ENCODE results near the gene SLC5A2. TPM values are rescaled to one million over a fixed set of nuclear protein-coding genes. Genes with fewer than 3 reads are reported as not detected.

The SLC5A2 gene
- total RNA-seq, 1 experiment from 2014 or later, result not detected

- peak; percentile 99 for DNase-seq (ENCODE audit: low read depth)
Observed at GRCh38 chr16:31459687-31460581, 23.0 kb upstream of the SLC5A2 start.

- DNase-seq (ENCODE audit: low read depth), result peak; percentile 52
Observed at GRCh38 chr16:31460582-31461002, 22.3 kb upstream of the SLC5A2 start.

- no peak for DNase-seq (ENCODE audit: low read depth)
Observed at GRCh38 chr16:31461201-31461920, 21.6 kb upstream of the SLC5A2 start.

GRCh38 chr16:31461921-31462804, 20.8 kb upstream of the SLC5A2 start:
- DNase-seq (ENCODE audit: low read depth), result no peak

- no peak for DNase-seq (ENCODE audit: low read depth)
Observed at GRCh38 chr16:31464348-31464769, 18.6 kb upstream of the SLC5A2 start.

DNA sequence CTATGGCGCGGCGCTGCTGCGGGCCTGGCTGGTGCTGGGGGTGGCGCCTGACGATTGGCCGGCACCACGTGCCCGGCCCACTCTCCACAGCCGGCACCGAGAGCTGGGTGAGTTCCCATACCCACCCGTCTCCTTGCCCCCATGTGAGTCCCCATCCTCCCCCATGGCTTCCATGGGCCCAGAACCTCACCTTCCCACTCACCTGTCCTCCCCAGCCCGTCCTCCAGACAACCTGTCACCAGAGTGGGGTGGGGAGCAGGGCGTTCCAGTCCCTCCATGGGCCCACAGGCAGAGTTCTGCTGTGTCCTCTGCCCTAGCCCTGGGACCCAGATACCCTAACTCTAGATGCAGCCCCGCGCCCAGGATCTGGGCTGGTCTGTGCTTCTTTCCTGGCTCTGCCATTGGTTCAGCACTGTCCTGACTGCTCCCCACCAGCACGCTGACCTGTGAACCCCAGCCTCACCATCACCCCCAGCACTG, 18.1 kb upstream of the SLC5A2 start:
- DNase-seq (ENCODE audit: low read depth), result no peak

GRCh38 chr16:31465788-31466370, 17.0 kb upstream of the SLC5A2 start:
- no peak for DNase-seq (ENCODE audit: low read depth)

GRCh38 chr16:31466381-31466841, 16.5 kb upstream of the SLC5A2 start:
- no peak for DNase-seq (ENCODE audit: low read depth)

DNA sequence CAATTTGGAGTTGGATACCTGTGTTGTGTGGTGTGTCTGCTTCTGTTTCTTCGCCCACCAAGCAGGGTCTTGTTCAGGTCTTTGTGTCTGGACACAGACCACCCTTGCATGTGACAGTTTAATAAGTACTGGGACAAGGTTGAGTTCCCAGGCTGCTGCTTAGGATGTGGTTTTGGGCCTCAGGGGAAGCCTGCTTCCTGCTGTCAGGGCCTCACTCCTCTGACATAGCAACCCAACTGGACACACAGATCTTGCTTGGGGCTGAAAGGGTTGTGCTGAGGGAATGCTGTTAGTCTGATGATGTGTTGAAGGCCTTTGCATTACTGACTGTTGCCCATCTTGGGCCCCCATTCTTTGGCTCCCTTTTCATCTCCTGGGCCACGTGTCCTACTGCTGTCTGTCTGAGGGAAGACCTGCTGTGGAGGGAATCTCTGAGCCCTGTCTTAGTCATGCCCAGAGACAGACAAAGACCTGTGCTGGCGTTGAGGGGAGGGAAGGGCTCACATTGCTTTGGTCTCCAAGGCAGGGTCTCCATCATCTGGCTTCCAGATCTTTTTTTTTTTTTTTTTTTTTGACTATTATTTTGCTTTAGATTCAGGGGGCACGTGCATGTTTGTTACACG, 15.7 kb upstream of the SLC5A2 start:
- DNase-seq (ENCODE audit: low read depth), result peak; percentile 50

DNA sequence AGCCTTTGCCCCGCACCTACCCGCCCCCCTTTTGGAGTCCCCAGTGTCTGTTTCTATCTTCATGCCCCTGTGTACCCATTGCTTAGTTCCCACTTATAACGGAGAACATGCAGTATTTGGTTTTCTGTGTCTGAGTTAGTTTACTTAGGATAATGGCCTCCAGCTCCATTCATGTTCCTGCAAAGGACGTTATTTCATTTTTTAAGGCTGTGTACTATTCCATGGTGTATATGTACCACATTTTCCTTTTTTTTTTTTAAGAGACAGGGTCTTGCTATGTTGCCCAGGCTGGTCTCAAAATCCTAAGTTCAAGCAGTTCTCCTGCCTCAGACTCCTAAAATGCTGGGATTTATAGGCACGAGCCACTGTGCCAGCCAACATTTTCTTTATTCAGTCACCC, 15.1 kb upstream of the SLC5A2 start:
- no peak for DNase-seq (ENCODE audit: low read depth)

DNA sequence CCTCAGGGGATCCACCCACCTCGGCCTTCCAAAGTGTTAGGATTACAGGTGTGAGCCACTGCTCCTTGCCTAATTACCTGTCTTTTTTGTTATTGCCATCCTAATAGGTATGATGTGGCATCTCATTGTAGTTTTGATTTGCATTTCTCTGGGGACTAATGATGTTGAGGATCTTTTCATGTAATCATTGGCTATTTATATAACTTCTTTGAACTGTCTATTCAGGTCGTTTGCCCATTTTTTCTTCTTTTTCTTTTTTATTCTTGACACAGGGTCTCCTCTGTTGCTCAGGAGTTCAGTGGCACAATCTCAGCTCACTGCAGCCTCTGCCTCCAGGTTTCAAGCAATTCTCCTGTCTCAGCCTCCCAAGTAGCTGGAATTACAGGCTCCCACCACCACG, 12.3 kb upstream of the SLC5A2 start:
- DNase-seq (ENCODE audit: low read depth), result no peak

GRCh38 chr16:31471241-31471874, 11.6 kb upstream of the SLC5A2 start:
- DNase-seq (ENCODE audit: low read depth), result no peak

DNA sequence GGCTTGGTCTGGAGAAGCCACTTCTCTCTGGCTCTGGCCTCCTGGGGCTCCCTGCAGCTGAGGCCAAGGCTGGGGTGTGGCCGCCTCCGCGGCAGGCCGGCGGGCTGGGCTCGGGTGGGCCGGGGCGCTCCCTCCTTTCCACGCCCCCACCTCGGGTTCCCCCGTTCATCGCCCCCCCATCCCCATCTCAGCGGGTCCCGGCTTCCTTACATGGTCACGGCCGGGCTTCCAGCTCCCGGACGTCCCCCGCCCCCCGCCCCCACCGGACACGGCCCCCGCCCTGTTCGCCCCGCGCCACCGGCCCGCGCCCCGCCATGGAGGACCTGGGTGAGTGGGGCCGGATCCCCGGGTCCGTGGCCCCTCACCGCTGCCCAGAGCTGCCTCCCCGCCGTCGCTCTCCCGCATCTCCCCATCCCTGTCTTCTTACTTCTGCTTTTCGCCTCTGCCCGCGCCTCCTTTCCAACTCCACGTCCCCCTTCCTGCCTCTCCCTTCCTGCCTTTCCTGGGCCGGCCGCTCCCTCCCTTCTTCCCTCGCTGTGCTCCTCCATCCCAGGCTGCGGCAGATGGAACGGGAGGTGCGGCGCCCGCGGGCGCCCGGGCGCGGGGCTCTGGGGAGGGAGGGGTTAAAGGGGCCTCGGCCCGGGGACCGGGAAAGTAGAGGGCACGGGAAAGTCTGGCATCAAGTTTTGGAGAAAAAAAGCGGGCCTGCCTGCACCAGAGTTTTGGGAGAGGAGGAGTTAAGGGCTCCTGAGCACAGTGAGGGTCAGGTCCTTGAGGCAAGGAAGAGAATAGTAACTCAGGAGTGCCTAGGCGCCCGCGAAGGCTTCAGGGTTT, 10.8 kb upstream of the SLC5A2 start, which contains the start of gene TGFB1I1:
TGFB1I1 (plus strand) TSS at position 278 of the 834 bp plus-strand sequence; CDS start at position 315, 37 bp downstream.
- DNase-seq (ENCODE audit: low read depth), result peak; percentile 71

DNA sequence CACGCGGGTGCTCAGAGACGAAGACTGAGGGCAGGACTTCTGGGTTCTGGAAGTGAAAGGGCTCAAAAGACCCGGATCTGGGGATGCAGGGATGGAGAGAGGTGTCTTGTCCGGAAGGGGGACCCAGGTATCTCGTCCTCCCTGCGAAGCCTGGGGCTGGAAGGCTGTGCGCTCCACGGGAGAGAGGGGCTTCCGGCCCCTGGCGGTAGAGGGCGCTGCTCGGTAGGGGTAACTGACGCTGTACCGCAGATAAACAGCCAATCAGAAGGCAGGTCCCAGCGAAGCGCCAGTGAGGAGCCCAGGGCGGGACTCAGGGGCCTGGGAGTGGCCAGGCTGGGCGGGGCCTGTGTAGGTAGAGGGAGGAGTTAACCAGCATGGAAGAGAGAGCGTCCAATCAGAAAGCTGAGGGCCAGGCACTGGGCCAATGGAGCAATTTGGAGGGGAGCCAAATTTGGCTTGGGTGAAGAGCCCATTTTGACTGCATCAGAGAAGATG, 10.2 kb upstream of the SLC5A2 start:
- DNase-seq (ENCODE audit: low read depth), result peak; percentile 81

GRCh38 chr16:31473264-31473984, 9.5 kb upstream of the SLC5A2 start:
- no peak for DNase-seq (ENCODE audit: low read depth)

GRCh38 chr16:31474173-31474714, 8.7 kb upstream of the SLC5A2 start:
- peak; percentile 78 for DNase-seq (ENCODE audit: low read depth)
